Smooth muscle cell (in vitro differentiated cells): ENCODE data around the gene TBXAS1. TPM values are rescaled to one million over a fixed set of nuclear protein-coding genes. Genes with fewer than 3 reads are reported as not detected.

ENCODE experiments used
- DNase-seq: peaks from one replicate; lab custom pipeline; 2025; ENCODE audit not compliant: unreplicated experiment; lab: John Stamatoyannopoulos, UW
- H2AFZ ChIP-seq: fragments of 200-600 bp; sonication (generic); 2 replicates; pipeline ENCODE4 v1.6.0; 2016; ENCODE audit warnings: antibody characterized with exemption, low read depth, mild to moderate bottlenecking
- H3F3A ChIP-seq: fragments of 200-600 bp; sonication (generic); 2 replicates; pipeline ENCODE4 v1.6.0; 2017; ENCODE audit warnings: antibody characterized with exemption, low read depth
- H3K27ac ChIP-seq: fragments of 200-600 bp; sonication (generic); 2 replicates; pipeline ENCODE4 v1.5.1; 2016; ENCODE audit warnings: low read depth, mild to moderate bottlenecking
- H3K27me3 ChIP-seq: fragments of 200-600 bp; sonication (generic); 2 replicates; pipeline ENCODE4 v1.6.1; 2016; ENCODE audit warnings: low read depth, mild to moderate bottlenecking
- H3K36me3 ChIP-seq: fragments of 200-600 bp; sonication (generic); 2 replicates; pipeline ENCODE4 v1.5.1; 2016; ENCODE audit warnings: low read depth
- H3K4me1 ChIP-seq: fragments of 200-600 bp; sonication (generic); 2 replicates; pipeline ENCODE4 v1.5.1; 2016; ENCODE audit warnings: low read depth
- H3K4me2 ChIP-seq: fragments of 200-600 bp; sonication (generic); 2 replicates; pipeline ENCODE4 v1.6.0; 2016; ENCODE audit warnings: mild to moderate bottlenecking
- H3K4me3 ChIP-seq: fragments of 200-600 bp; sonication (generic); 2 replicates; pipeline ENCODE4 v1.5.1; 2016; ENCODE audit warnings: mild to moderate bottlenecking
- H3K79me2 ChIP-seq: fragments of 200-600 bp; sonication (generic); 2 replicates; pipeline ENCODE4 v1.6.0; 2016; ENCODE audit warnings: low read depth, mild to moderate bottlenecking
- H3K9ac ChIP-seq: fragments of 200-600 bp; sonication (generic); 2 replicates; pipeline ENCODE4 v1.6.0; 2016; ENCODE audit warnings: low read depth
- H3K9me3 ChIP-seq: fragments of 200-600 bp; sonication (generic); replicated peaks from 2 replicates; pipeline ENCODE4 v1.5.1; 2016; ENCODE audit warnings: low read depth
- H4K20me1 ChIP-seq: fragments of 200-600 bp; sonication (generic); 2 replicates; pipeline ENCODE4 v1.6.0; 2016; ENCODE audit warnings: low read depth
- WGBS: methylation state at CpG from one replicate; pipeline ENCODE4 v1.1.7; 2016; ENCODE audit warnings: low lambda C conversion rate; 5-methylcytosine and 5-hydroxymethylcytosine counted together
- polyA plus RNA-seq: library from polyadenylated mRNA; unstranded; fragments of >200 nt; fragmentation: Nextera tagmentation; extraction: Ambion mirVana; gene quantifications from 2 replicates; pipeline ENCODE4 v1.2.1, GENCODE V29; 2016
- total RNA-seq: library from RNA; depleted of rRNA; stranded (reverse); fragments of >200 nt; gene quantifications from 2 replicates; pipeline ENCODE4 v1.2.3, GENCODE V29; 2014
- TF ChIP-seq, protein P1 (sequence below): fragments of 200-600 bp; sonication (generic); IDR thresholded peaks from 2 replicates; pipeline ENCODE4 v1.5.1; 2017; ENCODE audit warnings: borderline replicate concordance, mild to moderate bottlenecking, antibody characterized with exemption; ENCODE audit not compliant: insufficient read depth, poor library complexity, severe bottlenecking

The TBXAS1 gene
- total and polyA plus RNA-seq, 2 experiments from 2014 or later: 0.51 TPM; not detected in 1

DNA sequence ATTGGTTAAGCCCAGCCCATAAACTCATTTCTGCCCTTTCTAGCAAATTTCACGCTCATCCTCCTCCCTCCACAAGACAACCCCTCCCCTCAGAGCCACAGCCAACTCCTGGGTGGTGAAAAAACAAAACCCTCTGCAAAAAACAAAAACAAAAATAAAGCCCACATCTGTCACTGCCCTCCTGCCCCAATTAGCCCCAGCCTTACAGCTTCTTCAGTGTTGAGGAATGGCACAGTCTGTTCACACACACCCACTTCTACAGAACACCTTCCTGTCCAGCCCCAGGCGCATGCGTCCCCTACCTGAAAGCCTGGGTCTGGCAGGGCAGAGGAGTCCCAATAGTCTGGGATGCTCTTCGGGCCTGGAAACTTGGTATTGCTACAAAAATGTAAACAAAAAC is 199.2 kb downstream of the TBXAS1 start:
- H3F3A ChIP-seq: no peaks in the 10 kb centered on the region
- H3K9ac ChIP-seq: no peak overlapping the region
- no peaks in the 10 kb centered on the region for H4K20me1 ChIP-seq
- no peaks in the 10 kb centered on the region for H3K36me3 ChIP-seq
- H3K27me3 ChIP-seq: no peaks in the 10 kb centered on the region
- 91% methylated on average over 4 of the region's 4 CpGs for WGBS
- H3K27ac ChIP-seq: no peak overlapping the region
- no peaks in the 10 kb centered on the region for H3K4me1 ChIP-seq
- DNase-seq: no peak
- H3K9me3 ChIP-seq: no peaks in the 10 kb centered on the region
- H2AFZ ChIP-seq: no peak overlapping the region
- TF ChIP-seq, protein P1, sequence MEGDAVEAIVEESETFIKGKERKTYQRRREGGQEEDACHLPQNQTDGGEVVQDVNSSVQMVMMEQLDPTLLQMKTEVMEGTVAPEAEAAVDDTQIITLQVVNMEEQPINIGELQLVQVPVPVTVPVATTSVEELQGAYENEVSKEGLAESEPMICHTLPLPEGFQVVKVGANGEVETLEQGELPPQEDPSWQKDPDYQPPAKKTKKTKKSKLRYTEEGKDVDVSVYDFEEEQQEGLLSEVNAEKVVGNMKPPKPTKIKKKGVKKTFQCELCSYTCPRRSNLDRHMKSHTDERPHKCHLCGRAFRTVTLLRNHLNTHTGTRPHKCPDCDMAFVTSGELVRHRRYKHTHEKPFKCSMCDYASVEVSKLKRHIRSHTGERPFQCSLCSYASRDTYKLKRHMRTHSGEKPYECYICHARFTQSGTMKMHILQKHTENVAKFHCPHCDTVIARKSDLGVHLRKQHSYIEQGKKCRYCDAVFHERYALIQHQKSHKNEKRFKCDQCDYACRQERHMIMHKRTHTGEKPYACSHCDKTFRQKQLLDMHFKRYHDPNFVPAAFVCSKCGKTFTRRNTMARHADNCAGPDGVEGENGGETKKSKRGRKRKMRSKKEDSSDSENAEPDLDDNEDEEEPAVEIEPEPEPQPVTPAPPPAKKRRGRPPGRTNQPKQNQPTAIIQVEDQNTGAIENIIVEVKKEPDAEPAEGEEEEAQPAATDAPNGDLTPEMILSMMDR: no peak
- no peak overlapping the region for H3K4me2 ChIP-seq
- H3K79me2 ChIP-seq: no peaks in the 10 kb centered on the region
- H3K4me3 ChIP-seq: no peak overlapping the region

DNA sequence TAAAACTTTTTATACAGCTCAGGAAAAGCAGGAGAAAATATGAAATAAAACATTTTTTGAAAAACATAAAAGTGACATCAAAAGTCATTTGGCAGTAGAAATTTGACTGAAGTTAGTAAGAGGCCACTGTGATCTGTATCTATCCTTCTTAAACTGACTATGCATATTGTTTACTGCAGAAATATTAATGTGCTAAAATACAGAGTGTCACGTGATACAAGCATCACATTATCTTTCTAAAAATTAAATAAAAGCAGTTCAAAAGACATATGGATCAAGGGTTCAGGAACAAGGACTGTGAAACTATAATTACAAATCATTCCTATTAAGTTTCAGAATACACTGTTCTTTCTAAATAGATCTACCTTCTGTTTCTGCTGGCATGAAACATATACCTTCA is 200.0 kb downstream of the TBXAS1 start:
- Histone ChIP-seq H3K4me1 (no peaks in the 10 kb centered on the region), H3K9ac (no peak overlapping the region), H3K4me2 (no peak overlapping the region), H4K20me1 (no peaks in the 10 kb centered on the region), H3K27me3 (no peaks in the 10 kb centered on the region), H3F3A (no peaks in the 10 kb centered on the region), H3K36me3 (no peaks in the 10 kb centered on the region), H3K27ac (no peak overlapping the region), H2AFZ (no peak overlapping the region), H3K4me3 (no peak overlapping the region), H3K9me3 (no peaks in the 10 kb centered on the region), H3K79me2 (no peaks in the 10 kb centered on the region)
- DNase-seq: no peak
- WGBS: 94% methylated on average over 1 of the region's 1 CpG
- TF ChIP-seq, protein P1: no peak

DNA sequence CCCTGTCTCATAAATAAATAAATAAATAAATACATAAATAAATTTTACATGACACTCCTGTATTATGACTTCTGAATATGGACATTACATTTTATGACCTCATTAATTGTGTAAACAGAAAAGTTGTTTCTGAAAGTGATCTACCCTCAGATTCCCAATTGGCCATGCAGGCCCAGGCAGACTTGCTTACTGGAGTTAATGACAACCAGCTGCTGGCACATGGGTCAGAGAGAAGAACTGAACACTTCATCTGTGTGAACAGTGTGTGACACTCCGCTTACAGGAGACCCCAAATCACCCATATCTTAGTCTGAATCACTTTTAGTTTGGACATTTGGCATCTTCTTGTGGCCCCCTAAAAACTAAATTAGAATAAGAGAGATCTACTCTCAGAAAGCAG is 202.3 kb downstream of the TBXAS1 start:
- DNase-seq: no peak
- H4K20me1 ChIP-seq: no peaks in the 10 kb centered on the region
- no peak overlapping the region for H3K9ac ChIP-seq
- no peak overlapping the region for H3K4me2 ChIP-seq
- H3K4me3 ChIP-seq: no peak overlapping the region
- TF ChIP-seq, protein P1: no peak
- H3F3A ChIP-seq: no peaks in the 10 kb centered on the region
- no peaks in the 10 kb centered on the region for H3K36me3 ChIP-seq
- no peak overlapping the region for H2AFZ ChIP-seq
- no peaks in the 10 kb centered on the region for H3K4me1 ChIP-seq
- no peaks in the 10 kb centered on the region for H3K79me2 ChIP-seq
- WGBS: 95% methylated on average over 1 of the region's 1 CpG
- H3K27me3 ChIP-seq: no peaks in the 10 kb centered on the region
- H3K9me3 ChIP-seq: no peaks in the 10 kb centered on the region
- H3K27ac ChIP-seq: no peak overlapping the region

DNA sequence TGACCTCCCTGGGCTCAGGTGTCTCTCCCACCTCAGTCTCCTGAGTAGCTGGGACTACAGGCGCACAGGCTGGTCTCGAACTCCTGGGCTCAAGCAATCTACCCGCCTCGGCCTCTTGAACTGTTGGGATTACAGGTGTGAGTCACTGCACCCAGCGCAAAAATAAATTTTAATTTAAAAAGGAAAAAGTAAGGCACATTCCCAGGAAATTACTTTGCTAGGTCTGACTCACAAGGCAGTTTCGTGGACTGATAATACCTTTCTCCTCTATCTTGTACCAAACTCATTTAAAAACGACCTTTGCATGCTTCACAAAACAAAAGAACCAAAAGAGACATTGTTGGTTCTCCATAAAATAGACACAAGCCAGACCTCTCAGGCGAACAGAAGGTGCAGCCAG is 204.0 kb downstream of the TBXAS1 start:
- Histone ChIP-seq H3K4me2 (no peak overlapping the region), H3F3A (no peaks in the 10 kb centered on the region), H4K20me1 (no peaks in the 10 kb centered on the region), H3K27ac (peak overlapping the region; percentile 42), H3K9ac (no peak overlapping the region), H3K27me3 (no peaks in the 10 kb centered on the region), H3K4me1 (no peaks in the 10 kb centered on the region), H3K4me3 (no peak overlapping the region), H3K9me3 (no peaks in the 10 kb centered on the region), H3K79me2 (no peaks in the 10 kb centered on the region), H3K36me3 (no peaks in the 10 kb centered on the region), H2AFZ (no peak overlapping the region)
- TF ChIP-seq, protein P1: no peak
- DNase-seq: no peak
- WGBS: 66% methylated on average over 8 of the region's 8 CpGs
